ENCODE results near the gene BTNL3.

BTNL3 gene

GRCh38 chr5:181047921-181048320, 59.3 kb downstream of the BTNL3 start:
- DNase-seq = no peak

- DNase-seq = no peak
Measured at GRCh38 chr5:181050016-181050415, 61.4 kb downstream of the BTNL3 start.

GRCh38 chr5:181051841-181052671, 63.4 kb downstream of the BTNL3 start:
- DNase-seq = no peak

GRCh38 chr5:181052672-181053487, 64.2 kb downstream of the BTNL3 start:
- DNase-seq = no peak

- no peak for DNase-seq
Measured at GRCh38 chr5:181053488-181054121, 65.0 kb downstream of the BTNL3 start.

GRCh38 chr5:181054138-181054537, 65.5 kb downstream of the BTNL3 start:
- DNase-seq = no peak

GRCh38 chr5:181054871-181055459, 66.3 kb downstream of the BTNL3 start:
- DNase-seq = no peak
